HG02938 (cell line): ENCODE results near the gene FRY.
A peak's percentile ranks its signal among the peaks of the same experiment; 100 is the strongest.

Source experiments
- ATAC-seq: cut with Tn5 transposase; IDR thresholded peaks from one replicate; pipeline ENCODE4 v1.9.1; 2021; ENCODE audit warnings: mild to moderate bottlenecking, moderate library complexity; ENCODE audit not compliant: unreplicated experiment

FRY gene

DNA sequence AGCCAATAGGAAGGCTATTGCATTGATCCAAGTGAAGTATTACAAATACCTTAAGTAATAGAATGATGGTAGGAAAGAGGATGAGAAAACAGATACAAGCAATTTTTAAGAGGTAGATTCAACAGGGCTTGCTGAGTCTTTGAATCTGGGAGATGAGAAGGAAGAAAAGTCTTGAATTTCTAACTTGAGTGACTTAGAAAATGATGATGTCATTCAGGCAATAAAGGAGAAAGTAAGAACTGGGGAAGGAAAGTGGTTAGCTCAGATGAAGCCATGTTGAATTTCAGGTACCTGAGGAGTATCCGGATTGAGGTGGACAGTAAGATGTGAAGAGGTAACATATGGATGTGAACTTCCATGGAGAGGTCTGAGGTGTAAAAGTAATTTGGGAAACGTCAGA lies 15.5 kb upstream of the FRY start:
- ATAC-seq = no peak

DNA sequence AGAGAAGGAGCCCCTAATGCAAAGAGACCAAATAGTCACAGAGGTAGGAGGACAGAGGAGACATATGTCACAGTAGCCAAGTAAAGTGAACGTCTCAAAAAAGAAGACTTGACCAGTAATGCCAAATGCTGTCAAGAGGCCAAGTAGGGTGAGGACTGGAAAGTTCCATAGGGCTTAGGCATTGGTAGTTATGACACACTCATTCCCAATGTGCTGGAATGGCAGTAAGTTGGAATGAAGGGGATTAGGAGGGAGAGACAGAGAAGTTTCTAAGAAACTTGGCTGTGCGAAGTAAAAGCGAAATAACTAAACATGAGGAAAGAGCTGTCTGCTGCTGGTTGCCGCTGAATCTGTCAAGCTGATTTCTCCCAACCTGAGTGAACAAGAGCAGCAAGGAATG lies 14.9 kb upstream of the FRY start:
- ATAC-seq = no peak

DNA sequence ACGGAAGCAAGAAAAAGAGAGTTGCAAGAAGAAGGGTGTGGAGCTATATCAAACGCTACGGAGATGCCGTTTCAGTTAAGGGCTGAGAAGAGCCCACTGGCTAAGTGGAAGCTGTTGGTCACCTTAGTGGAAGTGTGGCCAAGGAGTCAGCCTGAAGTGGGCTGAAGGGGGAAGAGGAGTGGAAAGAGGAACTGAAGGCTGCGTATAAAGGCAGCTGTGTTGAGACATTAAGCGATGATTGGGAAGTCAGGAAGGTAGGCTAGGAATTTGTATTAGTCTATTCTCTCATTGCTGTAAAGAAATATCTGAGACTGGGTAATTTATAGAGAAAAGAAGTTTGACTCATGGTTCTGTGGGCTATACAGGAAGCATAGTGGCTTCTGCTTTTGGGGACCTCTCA lies 14.1 kb upstream of the FRY start:
- ATAC-seq = no peak

DNA sequence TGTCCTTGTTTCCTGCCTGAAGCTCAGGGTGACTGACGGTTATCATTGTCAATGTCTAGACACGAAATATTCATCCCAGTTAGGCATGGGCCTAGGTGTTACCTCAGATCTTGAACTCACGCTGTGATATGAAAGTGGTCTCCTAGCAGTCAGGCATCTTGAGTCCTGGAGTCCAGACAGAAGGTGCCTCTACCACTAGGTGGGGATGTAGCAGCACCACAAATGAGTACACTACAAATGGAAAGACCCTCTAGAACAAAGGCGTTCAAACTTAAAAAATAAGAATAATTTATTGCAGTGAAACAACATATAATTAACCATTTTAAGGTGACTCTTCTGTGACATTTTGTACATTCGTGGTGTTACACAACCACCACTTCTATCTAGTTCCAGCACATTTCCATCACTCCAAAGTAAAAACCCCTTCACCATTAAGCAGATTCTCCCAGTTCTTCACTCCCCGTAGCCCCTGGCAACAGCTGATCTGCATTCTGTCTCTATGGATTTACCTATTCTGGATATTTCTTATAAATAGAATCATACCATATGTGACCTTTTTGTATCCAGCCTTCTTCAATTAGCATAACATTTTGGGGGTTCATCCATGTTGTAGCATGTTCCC lies 11.9 kb upstream of the FRY start:
- peak; percentile 51 for ATAC-seq

DNA sequence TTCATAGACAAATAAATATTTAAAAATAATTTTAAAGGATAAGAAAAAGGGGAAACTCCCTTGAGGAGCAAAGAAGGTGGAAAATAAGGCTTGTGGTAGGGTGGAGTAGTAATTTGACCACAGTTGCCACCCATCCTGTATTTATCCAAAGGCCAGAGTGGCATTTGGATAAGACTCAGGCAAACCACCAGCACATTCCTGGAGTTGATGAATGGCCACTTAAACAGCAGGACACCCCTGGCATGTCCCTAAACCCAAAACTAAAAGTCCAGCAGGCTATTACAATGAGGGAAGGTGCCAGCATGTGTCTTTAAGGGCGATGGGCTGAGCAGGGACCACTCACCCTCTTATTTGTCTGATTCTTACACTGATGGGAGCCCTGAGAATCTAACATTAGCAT lies 9.8 kb upstream of the FRY start:
- no peak for ATAC-seq

DNA sequence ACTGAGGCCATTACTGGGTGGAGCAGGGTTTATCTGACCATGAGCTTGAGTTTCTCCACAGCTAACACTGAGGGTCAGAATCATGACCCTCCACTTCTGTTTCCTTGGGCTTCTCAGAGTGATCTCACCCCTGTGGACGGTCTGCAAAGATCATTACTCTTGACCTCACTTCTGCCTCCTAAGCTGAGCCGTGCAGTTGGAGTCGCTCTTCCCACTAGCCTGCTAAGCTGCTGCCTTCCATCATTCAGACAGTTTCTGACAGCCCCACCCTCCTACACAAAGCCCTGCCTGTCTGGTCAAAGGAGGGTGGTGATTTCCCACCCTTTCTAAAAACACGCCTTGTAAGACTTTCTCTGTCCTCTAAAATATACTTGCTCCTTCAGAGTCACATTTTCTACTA lies 9.3 kb upstream of the FRY start:
- no peak for ATAC-seq

DNA sequence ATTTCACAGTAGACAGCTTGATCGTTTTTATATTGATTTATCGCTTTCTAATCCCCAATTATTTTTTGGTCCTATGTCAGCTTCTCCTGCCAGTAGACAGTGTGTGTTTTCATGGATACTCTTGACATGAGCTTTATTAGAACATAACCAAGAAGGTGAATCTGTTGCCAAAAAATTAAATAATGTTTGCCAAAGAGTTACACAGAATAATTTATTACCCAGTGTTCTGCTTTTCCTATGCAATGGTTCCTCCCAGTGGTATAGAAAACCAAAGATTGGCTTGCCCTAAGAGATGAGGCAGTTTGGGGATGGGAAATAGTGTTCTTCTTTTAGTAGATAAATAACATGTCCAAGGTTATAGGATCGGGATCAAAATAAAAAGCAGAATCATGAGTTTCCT lies 8.5 kb upstream of the FRY start:
- no peak for ATAC-seq

DNA sequence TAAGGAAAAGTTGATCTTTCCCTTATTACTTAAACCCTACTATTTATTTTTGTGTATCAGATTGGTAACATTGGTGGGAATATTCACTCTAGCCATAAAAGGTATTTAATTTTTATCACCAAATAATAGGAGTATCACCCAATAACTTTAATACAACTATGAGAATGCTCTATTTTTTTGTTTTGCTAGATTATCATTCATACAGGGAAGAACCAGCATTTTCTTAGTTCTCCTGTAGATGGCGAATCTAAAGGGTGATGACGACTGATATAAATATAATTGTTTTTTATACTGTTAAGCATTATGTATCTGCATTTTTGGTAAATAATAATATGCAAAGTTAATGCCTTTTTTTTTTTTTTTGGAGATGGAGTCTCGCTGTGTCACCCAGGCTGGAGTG lies 7.9 kb upstream of the FRY start:
- ATAC-seq = no peak

DNA sequence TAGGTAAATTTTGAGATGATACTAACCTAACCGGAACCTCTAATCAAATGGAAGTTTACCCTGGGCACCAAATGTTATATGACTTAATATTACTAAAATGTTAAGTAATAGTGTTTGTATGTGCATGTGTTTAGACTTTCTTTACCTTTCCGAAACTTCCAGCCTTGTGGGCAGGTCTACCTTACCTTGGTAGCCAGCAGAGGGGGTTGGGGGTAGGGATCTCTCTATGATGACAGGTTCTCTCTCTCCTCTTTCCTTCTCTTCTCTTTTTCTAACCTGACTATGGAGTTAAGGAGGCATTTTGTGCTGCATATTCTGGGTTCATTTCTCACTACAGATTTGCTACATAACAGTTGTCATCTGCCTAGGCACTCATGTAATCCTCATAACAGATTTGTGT lies 6.8 kb upstream of the FRY start:
- no peak for ATAC-seq

DNA sequence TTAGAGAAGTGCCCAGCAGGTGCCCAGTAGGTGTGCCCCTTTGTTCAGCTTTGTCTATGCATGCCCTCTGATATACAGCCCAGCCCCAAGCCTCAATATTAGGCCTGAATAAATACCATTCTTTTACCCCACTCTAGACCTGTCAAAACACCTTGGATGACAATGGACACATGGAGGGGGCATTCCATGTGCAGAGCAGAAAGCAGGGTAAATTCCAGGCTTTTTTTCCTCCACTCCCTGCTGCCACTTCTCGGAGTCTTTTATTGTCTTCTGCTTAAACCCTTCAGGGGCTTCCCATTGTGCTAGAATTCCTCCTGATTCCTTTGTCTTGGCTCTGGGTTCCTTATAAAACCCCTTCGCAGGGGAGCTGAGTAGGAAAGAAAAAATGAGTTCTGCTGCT lies 5.8 kb upstream of the FRY start:
- ATAC-seq = no peak

DNA sequence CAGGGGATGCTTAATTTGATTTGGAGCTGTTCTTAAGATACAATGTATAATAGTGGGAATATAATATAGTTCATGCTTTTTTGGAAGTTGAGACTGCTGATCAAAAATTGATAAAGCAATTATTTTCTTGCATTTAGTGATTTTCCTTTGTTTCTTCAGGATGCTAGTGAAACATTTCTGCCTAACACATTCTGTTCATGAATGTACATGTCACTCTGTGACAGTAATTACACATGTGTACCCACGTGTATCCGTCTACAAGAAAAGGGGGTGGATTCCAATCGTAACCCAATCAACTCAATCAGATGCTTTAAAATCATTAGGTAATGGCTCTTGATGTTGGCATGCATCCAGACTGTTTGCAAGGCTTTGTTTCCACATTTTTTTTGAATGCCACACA lies 5.0 kb upstream of the FRY start:
- ATAC-seq = no peak

DNA sequence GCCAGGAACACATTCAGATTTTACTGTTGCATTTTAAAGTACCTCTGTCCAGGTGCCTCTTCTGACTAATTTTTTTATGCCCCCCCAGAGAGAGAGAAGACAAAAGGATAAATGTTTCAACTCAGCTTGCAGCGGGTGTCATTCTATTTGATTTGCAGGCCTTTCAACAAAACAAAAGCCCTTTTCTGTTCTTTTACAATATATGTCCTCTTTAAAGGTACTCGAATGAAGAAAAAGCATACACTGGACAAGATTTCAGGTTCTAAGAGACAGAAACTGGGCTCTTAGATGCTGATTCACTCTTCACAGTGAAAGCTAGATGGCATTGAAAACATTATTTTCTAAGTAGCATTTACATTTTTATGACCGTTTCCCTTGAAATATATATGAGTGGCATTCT lies 2.9 kb upstream of the FRY start:
- no peak for ATAC-seq

DNA sequence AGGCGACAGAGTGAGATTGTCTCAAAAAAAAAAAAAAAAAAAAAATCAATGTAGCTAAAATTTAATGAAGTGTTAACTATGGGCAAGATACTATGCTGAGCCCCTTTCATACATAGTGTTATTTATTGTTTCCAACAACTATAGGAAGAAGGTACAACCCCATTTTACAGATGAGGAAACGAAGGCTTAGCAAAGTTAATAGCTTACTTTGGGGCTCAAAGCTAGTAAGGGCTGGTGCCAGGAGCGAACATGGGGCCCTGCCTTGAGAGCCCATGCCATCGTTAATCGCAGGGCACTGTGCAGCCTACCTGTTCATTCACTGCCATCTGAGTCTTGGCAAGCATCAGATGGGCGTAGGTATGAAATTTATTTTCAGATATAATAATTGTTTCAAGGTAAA lies 1.9 kb upstream of the FRY start:
- ATAC-seq = no peak

DNA sequence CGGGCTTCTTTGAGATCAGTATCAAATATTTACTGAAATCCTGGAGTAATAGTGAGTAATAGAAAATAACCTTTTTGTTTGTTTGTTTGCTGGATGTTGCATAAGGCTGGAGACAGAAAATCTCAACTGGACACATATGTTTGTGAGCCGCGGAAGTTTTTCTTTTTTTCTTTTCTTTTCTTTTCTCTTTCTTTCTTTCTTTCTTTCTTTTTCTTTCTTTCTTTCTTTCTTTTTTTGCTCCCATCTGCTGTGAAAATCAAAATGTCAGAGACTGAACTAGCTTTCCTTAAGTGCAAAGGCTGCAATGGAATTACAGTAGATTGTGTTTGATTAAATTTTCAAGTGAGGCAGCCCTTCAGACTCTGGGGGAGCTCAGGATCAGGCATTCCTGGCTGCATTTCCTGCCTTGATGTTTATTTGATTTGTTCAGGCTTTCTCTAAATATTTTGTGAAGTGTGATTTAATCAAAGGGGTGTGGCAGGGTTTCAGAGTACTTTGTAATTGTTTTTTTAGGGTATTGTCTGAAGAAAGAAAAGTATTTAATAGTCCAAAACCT lies 319 bp downstream of the FRY start:
- no peak for ATAC-seq

DNA sequence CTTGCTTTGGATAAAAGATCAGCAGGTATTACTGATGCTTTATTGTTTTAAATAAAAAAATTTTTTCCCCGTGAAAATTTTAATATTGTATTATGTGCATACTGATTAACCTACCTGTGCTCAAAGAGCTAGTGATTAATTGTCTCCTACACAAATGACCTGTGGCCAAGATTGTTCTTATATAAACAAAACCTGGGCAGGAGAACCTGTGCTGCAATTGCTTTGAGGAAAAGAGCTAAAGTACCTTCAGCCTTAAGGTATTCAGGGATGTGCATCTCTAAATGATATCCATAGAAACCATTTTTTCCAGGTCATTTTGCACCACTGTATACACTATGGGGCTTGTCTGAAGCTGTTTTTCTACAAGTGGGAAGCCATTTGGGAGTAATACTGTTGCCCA lies 1.2 kb downstream of the FRY start:
- no peak for ATAC-seq

DNA sequence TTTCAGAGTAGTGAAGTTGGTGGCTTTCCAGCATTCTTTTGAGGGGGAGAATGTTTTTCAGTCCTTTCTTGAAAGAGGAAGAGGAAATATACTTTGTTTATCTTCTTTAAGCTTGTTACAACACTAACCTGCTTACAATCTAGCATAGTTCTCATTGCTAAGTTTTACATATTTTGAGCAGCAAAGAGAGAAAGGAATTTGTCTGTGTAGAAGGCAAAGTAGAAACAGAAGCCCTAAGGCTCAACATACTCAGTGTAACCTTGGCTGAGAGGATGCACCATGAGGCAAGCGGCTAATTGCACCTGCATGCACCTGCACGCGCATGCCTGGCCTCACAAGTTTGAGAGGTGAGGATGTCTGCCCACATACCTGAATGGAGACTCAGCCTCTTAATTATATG lies 2.2 kb downstream of the FRY start:
- ATAC-seq = no peak

DNA sequence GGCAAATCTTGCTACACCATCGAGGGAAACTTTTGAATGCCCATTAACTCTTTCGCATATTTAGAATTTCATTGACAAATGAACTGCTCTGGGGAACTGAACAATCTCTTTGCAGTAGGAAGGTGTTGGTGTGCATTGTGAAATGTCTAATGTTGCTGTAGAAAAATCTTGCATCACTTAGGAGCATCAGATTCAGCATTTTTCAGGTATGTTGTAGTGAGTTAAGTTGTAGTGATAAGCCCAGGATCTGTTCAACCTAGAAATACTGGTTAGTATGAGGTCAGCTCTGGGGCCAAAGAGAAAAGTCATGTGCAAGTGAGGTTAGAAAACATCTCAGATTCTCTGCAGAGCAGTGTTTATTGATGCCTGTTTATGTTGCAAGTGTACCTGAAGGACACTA lies 4.1 kb downstream of the FRY start:
- no peak for ATAC-seq

DNA sequence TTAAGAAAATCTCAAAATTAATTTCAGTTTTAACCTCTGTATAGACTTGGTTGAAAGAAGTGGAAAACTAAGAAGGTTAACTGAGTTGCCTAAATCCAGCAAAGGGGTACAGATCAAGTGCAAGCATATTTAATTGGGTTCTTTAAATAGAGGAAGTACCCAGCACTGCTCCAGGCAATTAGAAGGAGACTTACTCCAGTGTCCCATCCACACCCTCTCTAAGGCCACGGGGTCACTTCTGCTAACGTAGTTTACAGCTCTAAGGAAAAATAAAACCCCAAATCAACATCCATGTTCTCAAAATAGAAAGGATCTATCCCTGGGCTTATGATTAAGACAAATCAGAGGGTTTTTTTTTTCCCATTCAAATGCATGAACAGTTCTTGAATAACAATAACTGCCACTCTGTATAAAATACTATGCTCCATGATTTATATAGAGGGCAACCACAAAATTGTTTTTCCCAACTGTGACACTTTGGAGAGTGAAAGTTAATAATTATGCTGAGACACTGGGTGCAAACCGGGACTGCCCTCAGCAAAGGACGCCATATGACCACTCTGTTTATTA lies 4.6 kb downstream of the FRY start:
- no peak for ATAC-seq

DNA sequence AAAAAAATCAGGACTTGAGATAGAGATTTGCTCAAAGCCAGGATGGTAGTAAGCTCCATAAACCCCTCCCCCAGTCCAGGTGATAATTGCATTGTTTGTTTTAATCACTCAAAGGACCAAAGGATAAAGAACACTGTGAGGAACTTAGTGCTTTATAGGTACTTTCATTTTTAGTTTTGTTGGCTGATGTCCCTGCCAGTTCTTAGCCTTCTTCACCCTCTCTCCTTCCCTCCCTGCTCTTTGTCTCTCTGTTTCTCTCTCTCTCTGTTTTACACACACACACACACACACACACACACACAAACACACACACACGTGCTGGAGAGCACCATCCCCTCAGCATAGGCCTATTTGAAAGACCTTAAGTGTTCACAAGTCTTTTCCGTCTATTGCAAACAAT lies 5.2 kb downstream of the FRY start:
- no peak for ATAC-seq

DNA sequence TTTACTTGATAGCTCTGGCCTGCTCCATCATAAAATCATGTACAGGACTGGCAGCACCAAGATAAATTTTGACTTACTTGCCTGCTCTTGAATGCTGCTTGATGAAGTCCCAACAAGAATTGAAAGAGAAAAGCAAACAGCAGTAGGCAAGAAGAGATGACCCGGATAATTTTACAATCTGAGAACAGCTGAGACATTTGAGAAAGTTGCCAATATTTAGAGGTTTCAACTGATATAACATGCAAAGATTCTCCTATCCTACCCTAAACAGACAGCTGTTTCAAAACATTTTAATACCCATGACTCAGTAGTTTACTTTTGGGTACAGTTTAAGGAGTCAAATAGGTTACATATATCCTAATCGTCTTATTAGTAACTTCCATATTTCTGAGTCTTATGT lies 5.9 kb downstream of the FRY start:
- no peak for ATAC-seq

DNA sequence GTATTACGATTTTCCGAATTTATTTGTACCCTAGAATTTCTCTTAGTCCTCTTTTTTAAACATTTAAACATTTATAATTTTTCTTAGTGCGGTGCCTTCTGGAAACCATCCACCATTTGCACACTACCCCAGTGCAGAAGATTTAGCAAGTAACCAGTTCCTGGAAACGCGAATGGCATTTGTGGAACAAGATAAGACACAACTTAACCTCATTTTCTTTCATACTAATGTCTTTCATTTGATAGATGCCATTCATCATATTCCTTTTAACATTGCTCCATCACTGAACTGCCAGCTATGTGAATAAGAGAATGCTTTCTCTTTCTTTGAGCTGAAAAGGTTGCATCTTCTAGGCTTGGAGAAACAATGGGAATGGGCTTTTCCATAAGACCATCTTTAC lies 6.8 kb downstream of the FRY start:
- ATAC-seq = no peak

DNA sequence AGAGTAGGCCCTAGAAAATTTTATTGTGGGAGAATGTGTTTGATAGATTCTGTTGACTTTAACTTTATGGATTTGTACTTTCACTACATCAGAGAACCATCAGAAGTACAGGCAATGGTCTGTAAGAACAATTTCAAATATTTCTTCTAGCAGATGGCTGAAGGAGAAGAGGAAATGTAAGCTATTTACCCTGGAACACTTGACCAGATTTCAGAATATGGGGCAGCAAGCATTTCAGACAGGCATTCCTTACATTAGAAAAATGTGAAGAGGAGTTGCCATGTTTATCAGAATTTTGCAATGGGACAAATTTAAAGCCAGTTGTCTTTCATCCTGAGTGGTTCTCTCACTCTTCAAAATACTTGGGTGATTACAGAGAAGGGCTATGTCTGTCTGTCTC lies 7.5 kb downstream of the FRY start:
- ATAC-seq = no peak

DNA sequence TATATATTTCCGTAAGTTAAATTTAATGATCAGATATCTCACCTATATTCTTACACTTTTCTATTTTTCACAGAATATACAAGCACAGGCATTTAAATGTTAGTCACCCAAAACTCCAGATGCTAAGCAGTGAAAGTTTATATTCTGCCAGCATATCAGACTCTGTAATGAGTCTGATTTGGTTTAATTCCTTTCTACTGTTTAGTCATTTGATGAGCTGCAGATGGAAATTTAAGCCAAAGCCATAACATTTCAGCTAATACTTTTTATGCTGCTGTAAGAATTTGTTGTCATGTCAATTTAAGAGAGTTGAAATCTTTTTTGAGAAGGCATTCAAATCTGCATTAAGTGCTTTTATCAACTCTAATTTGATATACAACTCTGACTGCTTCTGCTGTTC lies 8.0 kb downstream of the FRY start:
- no peak for ATAC-seq
